ENCODE results near the gene DSC3. TPM values are rescaled to one million over a fixed set of nuclear protein-coding genes. Genes with fewer than 3 reads are reported as not detected.
"Not testable (repeated sequence)": the region's sequence is repeated elsewhere in the genome, so short reads cannot be mapped to it uniquely, and the experiment has no call there.

DSC3 gene
- total RNA-seq, 4 donors from 2014 or later = 0.14 to 0.16 TPM; not detected in 2

DNA sequence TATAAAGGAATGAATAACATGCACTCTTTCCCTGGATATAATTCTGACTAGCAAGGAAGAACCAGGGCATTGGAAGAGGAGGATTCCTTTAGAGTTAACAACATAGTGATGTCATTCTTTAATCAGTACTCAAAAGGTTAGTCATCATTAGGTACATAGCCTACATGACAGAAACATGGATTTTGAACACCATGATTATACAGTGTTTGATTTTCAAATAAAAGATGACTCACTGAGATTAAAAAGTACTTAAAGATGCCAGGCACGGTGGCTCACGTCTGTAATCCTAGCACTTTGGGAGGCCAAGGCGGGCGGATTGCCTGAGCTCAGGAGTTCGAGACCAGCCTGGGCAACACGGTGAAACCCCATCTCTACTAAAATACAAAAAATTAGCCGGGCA lies 31.1 kb downstream of the DSC3 start:
- peak in 1 of 3 donors; percentile 28 for TF ChIP-seq POLR2AphosphoS5 (IDR thresholded peaks at IDR 0.05)
- H3K27ac ChIP-seq; H3K4me1 ChIP-seq; DNase-seq; intact Hi-C loops (cut with DNase I; ENCODE audit: low total_unique reads); H3K9me3 ChIP-seq; H3K27me3 ChIP-seq; H3K4me3 ChIP-seq; H3K36me3 ChIP-seq: not testable (repeated sequence)
- in situ Hi-C loops (cut with MboI; ENCODE audit: low pct_ligation_motif_present in 1 of 4, low pct_unique_long_range_greater_than_20kb in 1 of 4, low sequenced_read_pairs in 3 of 4) = loop anchor here in 1 of 4 donors (25.0 kb wide), 1 partner anchor 99 kb away; no protein-coding TSS in a partner anchor
- WGBS, 2 donors (ENCODE audit: low coverage in 1 of 2) = 55 to 74% methylated on average over 7 of the region's 7 CpGs

DNA sequence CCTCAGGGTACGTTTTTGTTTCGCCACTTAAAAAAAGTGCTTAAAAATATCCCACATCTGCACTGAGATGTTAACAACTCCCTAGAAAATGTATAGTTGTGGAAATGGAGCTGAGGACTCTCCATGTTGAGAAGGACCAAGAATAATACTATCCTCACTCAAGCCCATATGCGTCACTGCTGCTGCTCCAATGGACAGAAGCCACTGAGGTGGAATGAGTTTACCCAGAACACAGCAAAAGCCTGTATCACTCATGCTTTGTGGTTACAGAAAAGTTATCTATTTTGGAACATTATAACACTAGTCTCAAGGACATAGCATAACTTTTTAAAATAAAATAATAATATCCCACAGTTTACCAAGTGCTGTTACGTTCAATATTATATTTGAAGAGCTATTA lies 31.9 kb downstream of the DSC3 start:
- Histone ChIP-seq H3K4me3 (no peak overlapping the region), H3K9me3 (no peaks in the 10 kb centered on the region), H3K36me3 (no peaks in the 10 kb centered on the region), H3K4me1 (no peaks in the 10 kb centered on the region), H3K27ac (no peak overlapping the region), H3K27me3 (no peaks in the 10 kb centered on the region)
- in situ Hi-C loops (cut with MboI; ENCODE audit: low pct_ligation_motif_present in 1 of 4, low pct_unique_long_range_greater_than_20kb in 1 of 4, low sequenced_read_pairs in 3 of 4) = loop anchor here in 1 of 4 donors (25.0 kb wide), 1 partner anchor 98 kb away; no protein-coding TSS in a partner anchor
- intact Hi-C loops (cut with DNase I; ENCODE audit: low total_unique reads) = no loop called here
- TF ChIP-seq POLR2A (IDR thresholded peaks at IDR 0.05) (no peak), EP300 (IDR thresholded peaks at IDR 0.05; ENCODE audit: low read depth) (no peak), POLR2AphosphoS5 (IDR thresholded peaks at IDR 0.05) (no peak)
- TF ChIP-seq, protein P1, sequence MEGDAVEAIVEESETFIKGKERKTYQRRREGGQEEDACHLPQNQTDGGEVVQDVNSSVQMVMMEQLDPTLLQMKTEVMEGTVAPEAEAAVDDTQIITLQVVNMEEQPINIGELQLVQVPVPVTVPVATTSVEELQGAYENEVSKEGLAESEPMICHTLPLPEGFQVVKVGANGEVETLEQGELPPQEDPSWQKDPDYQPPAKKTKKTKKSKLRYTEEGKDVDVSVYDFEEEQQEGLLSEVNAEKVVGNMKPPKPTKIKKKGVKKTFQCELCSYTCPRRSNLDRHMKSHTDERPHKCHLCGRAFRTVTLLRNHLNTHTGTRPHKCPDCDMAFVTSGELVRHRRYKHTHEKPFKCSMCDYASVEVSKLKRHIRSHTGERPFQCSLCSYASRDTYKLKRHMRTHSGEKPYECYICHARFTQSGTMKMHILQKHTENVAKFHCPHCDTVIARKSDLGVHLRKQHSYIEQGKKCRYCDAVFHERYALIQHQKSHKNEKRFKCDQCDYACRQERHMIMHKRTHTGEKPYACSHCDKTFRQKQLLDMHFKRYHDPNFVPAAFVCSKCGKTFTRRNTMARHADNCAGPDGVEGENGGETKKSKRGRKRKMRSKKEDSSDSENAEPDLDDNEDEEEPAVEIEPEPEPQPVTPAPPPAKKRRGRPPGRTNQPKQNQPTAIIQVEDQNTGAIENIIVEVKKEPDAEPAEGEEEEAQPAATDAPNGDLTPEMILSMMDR (IDR thresholded peaks at IDR 0.05) = no peak
- 88 to 96% methylated on average over 4 of the region's 4 CpGs for WGBS, 2 donors (ENCODE audit: low coverage in 1 of 2)
- DNase-seq = no peak

DNA sequence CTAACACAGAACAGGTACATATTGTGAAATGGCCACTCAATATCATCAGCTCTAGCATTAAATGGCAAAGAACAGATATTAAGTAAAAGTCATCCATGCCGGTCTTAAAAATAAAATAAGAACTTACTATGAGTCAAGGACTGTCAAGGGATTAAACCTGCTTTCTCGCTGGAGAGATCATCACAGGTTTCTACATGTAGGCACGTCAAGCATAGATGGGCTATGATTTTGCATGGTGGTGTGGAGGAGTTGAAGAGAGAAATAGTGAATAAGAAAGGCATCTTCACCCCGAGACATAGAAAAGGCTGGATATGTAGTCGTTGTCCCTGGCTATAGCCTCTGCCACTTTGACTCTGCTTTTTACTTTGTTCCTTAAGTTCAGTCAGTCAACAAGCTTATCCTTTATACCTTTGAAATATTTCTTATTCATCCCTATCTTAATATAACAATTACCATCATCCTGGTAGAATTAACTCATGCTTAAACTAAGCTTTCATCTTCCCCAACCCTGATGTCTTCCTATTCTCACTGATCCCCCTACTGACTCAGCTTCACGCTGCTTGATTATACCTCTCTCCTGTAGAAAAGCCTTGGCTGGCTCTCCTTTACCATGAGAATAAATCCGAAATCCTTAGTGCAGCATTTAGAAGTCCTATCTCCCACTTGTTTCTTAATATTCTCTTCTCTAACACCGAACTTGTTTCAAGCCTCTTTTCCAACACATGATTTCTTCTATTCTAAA lies 42.5 kb downstream of the DSC3 start:
- no peak overlapping the region for H3K4me3 ChIP-seq
- 74 to 87% methylated on average over 8 of the region's 8 CpGs for WGBS, 2 donors (ENCODE audit: low coverage in 1 of 2)
- H3K9me3 ChIP-seq = no peaks in the 10 kb centered on the region
- H3K27me3 ChIP-seq = no peaks in the 10 kb centered on the region
- intact Hi-C loops (cut with DNase I; ENCODE audit: low total_unique reads) (no loop called here), in situ Hi-C loops (cut with MboI; ENCODE audit: low pct_ligation_motif_present in 1 of 4, low pct_unique_long_range_greater_than_20kb in 1 of 4, low sequenced_read_pairs in 3 of 4) (loop anchor here in 1 of 4 donors (25.0 kb wide), 1 partner anchor 88 kb away; no protein-coding TSS in a partner anchor)
- no peak for DNase-seq
- no peaks in the 10 kb centered on the region for H3K36me3 ChIP-seq
- TF ChIP-seq EP300 (IDR thresholded peaks at IDR 0.05; ENCODE audit: low read depth) = no peak
- TF ChIP-seq POLR2A (IDR thresholded peaks at IDR 0.05) = no peak
- TF ChIP-seq, protein P1 (IDR thresholded peaks at IDR 0.05) = no peak
- TF ChIP-seq POLR2AphosphoS5 (IDR thresholded peaks at IDR 0.05) = no peak
- no peak overlapping the region for H3K27ac ChIP-seq
- H3K4me1 ChIP-seq = no peaks in the 10 kb centered on the region

DNA sequence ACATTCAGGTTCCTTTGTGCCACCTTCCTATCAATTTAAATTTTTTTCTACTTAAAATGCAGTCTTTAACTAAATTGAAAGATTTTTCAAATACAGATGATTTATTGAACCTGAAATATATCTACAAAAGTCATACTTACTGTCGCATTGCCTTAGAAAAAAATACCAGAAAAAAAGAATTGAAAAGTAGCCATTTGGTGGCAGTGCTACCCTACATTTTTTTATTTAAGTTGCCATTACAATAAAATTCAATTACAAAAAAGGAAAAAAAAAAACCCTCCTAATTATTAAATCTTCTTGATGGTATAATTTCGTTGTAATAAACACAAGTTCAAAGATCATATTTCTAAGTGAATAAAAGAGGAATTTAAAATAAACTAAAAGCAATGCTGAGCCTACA lies 43.4 kb downstream of the DSC3 start:
- WGBS, 2 donors (ENCODE audit: low coverage in 1 of 2) = 22 to 24% methylated on average over 2 of the region's 2 CpGs
- intact Hi-C loops (cut with DNase I; ENCODE audit: low total_unique reads) = no loop called here
- Histone ChIP-seq H3K9me3 (no peaks in the 10 kb centered on the region), H3K27ac (no peak overlapping the region), H3K36me3 (no peaks in the 10 kb centered on the region), H3K27me3 (no peaks in the 10 kb centered on the region), H3K4me1 (no peaks in the 10 kb centered on the region), H3K4me3 (no peak overlapping the region)
- TF ChIP-seq, protein P1 (IDR thresholded peaks at IDR 0.05) = no peak
- TF ChIP-seq POLR2A (IDR thresholded peaks at IDR 0.05) = no peak
- TF ChIP-seq POLR2AphosphoS5 (IDR thresholded peaks at IDR 0.05) = no peak
- no peak for TF ChIP-seq EP300 (IDR thresholded peaks at IDR 0.05; ENCODE audit: low read depth)
- in situ Hi-C loops (cut with MboI; ENCODE audit: low pct_ligation_motif_present in 1 of 4, low pct_unique_long_range_greater_than_20kb in 1 of 4, low sequenced_read_pairs in 3 of 4) = no loop called here
- no peak for DNase-seq
